Fibroblast of mammary gland (primary cell): Measurements from ENCODE around the gene SLC20A1.

ENCODE experiments used
- DNase-seq: peaks from one replicate; pipeline ENCODE4 v3.0.0-alpha.2; 2010; ENCODE audit warnings: low read depth
- H3K4me3 ChIP-seq: 2 replicates; pipeline ENCODE4 v1.5.1; 2011; ENCODE audit warnings: low read depth, mild to moderate bottlenecking, low read length, moderate library complexity; ENCODE audit not compliant: control insufficient read depth
- TF ChIP-seq, protein P1 (sequence below): conservative IDR thresholded peaks from 2 replicates; pipeline ENCODE4 v1.5.1; 2011; ENCODE audit warnings: low read depth, low read length, inconsistent platforms; ENCODE audit not compliant: control insufficient read depth, insufficient read depth

The SLC20A1 gene

DNA sequence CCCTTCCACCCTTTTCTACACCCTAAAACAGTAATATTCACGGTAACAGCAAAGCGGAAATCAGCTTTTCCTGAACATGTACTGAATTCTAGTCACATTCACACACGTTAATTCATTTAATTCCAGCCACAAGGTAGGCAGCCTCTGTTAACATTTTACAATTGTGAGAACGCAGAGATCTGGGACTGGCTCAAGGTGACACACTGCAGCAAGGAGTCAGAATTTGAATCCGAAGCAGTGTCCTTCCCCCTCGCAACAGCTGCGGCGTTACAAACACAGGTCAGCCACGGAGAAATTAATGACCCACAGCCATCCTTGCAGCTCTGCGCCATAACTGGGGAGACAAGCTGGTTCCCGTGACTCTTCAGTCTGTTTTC lies 818 bp upstream of the SLC20A1 start:
- TF ChIP-seq, protein P1, sequence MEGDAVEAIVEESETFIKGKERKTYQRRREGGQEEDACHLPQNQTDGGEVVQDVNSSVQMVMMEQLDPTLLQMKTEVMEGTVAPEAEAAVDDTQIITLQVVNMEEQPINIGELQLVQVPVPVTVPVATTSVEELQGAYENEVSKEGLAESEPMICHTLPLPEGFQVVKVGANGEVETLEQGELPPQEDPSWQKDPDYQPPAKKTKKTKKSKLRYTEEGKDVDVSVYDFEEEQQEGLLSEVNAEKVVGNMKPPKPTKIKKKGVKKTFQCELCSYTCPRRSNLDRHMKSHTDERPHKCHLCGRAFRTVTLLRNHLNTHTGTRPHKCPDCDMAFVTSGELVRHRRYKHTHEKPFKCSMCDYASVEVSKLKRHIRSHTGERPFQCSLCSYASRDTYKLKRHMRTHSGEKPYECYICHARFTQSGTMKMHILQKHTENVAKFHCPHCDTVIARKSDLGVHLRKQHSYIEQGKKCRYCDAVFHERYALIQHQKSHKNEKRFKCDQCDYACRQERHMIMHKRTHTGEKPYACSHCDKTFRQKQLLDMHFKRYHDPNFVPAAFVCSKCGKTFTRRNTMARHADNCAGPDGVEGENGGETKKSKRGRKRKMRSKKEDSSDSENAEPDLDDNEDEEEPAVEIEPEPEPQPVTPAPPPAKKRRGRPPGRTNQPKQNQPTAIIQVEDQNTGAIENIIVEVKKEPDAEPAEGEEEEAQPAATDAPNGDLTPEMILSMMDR, result no peak
- H3K4me3 ChIP-seq, result peak overlapping the region; percentile 71
- no peak for DNase-seq

DNA sequence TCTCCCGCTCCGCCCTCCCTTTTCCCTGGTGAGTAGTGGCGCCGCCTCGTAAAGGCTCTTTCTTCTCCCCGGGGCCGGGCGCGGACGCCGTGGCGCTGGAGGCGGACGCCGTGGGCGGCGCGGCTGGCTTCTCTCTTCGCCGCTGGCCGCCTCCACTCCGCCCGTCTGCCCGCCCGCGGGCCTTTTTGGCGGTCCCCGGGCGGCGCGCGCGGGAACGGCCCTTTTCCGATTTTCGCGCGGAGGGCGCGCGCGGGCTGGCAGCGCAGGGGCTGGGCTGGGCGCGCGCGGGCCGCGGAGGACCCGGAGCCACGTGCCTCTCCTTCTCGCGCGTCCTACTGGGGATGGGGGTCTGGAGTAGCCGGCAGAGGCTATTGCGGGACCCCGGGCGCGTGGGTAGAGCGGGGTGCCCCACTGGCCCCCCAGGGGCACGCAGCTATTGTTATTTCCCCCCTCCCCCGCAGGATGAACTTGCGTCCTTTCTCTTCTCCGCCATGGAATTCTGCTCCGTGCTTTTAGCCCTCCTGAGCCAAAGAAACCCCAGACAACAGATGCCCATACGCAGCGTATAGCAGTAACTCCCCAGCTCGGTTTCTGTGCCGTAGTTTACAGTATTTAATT lies 472 bp downstream of the SLC20A1 start:
- DNase-seq, result no peak
- TF ChIP-seq, protein P1, result no peak

DNA sequence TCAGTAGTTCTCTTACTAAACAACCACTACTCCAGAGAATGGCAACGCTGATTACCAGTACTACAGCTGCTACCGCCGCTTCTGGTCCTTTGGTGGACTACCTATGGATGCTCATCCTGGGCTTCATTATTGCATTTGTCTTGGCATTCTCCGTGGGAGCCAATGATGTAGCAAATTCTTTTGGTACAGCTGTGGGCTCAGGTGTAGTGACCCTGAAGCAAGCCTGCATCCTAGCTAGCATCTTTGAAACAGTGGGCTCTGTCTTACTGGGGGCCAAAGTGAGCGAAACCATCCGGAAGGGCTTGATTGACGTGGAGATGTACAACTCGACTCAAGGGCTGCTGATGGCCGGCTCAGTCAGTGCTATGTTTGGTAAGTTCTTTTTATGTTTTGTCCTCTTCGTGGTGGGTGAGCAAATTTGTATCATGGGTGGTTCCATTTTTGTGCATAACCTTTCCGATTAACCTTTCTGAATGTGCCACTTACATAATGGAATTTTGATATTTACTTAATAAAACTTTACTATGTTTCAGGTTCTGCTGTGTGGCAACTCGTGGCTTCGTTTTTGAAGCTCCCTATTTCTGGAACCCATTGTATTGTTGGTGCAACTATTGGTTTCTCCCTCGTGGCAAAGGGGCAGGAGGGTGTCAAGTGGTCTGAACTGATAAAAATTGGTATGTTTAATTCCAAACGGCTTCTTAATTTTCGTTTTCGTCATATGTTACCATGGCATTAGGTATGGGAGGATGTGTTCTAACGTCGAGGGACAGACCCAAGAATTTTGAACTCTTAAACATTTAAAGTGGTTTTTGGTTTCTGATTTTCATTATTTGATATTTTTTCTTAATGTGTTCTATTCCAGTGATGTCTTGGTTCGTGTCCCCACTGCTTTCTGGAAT lies 1.3 kb downstream of the SLC20A1 start:
- TF ChIP-seq, protein P1, result no peak
- DNase-seq, result no peak
- peak overlapping the region; percentile 98 for H3K4me3 ChIP-seq

More for the DNA sequence above, 472 bp downstream of the SLC20A1 start:
- H3K4me3 ChIP-seq, result peak overlapping the region; percentile 98

DNA sequence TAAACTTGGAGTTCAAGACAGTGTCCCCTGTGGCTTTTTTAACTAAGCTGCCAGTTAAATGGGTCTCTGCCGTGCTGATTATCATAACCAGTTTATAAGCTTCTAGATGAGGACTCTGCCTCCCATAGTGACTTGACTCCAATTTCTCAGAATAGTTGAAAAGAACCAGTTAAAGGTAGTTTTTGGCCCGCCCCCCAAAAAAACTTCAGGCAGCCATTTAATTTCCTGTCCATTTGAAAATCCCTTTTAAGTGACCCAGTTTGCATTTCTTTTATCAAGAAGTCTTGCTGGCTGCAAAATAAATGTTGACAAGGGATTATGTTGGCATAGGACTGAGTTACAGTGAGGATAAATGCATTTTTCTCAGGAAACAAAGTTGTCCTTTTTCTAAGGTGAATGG lies 2.3 kb downstream of the SLC20A1 start:
- TF ChIP-seq, protein P1, result no peak

DNA sequence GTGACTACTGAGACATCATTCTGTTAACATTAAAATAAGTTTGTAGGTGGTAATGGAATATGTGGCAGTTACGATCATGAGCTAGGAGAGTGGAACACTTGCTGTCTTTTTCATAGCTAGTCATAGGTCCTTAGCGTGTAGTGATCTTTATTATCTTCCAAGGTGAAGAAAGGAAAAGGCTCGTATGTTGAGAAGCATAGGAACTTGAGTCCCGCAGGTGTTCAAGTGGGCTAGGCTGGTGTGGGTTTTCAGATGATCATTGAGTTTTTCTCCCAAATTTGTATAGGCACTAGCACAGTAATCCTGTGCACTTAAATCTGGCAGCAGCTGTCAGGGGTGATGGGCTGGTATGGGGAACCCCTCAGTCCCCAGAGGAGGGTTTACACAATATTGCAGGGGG lies 10.9 kb downstream of the SLC20A1 start:
- DNase-seq, result no peak
- TF ChIP-seq, protein P1, result no peak
- no peak overlapping the region for H3K4me3 ChIP-seq

More for the DNA sequence above, 2.3 kb downstream of the SLC20A1 start:
- peak overlapping the region; percentile 98 for H3K4me3 ChIP-seq
- DNase-seq, result no peak

DNA sequence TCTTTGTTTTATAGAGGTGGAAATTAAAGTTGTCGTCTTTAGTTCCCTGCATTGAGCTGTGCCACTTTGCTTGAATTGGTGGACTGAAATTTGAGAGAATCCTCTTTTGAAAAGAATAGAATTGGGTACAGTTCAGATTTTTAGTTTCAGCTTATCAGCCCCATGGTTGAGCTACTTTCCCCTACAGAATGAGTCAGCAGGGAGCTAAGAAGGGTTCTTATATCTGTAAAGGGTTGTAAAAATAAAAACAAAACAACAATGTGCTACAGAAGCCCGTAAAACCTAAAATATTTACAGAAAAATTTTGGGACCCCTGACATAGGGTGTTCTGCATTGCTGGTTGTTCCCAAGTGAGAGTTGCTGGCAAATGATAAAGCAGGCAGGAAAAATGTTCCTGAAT lies 12.6 kb downstream of the SLC20A1 start:
- TF ChIP-seq, protein P1, result no peak
- no peak for DNase-seq
- H3K4me3 ChIP-seq, result no peak overlapping the region
